HG03175 (cell line): ENCODE data around the gene CHD3.
"Not testable (repeated sequence)": the region's sequence is repeated elsewhere in the genome, so short reads cannot be mapped to it uniquely, and the experiment has no call there.

Experiments used
- ATAC-seq: cut with Tn5 transposase; IDR thresholded peaks from one replicate; pipeline ENCODE4 v1.9.1; 2021; ENCODE audit warnings: mild to moderate bottlenecking, moderate library complexity; ENCODE audit not compliant: unreplicated experiment

CHD3 gene

DNA sequence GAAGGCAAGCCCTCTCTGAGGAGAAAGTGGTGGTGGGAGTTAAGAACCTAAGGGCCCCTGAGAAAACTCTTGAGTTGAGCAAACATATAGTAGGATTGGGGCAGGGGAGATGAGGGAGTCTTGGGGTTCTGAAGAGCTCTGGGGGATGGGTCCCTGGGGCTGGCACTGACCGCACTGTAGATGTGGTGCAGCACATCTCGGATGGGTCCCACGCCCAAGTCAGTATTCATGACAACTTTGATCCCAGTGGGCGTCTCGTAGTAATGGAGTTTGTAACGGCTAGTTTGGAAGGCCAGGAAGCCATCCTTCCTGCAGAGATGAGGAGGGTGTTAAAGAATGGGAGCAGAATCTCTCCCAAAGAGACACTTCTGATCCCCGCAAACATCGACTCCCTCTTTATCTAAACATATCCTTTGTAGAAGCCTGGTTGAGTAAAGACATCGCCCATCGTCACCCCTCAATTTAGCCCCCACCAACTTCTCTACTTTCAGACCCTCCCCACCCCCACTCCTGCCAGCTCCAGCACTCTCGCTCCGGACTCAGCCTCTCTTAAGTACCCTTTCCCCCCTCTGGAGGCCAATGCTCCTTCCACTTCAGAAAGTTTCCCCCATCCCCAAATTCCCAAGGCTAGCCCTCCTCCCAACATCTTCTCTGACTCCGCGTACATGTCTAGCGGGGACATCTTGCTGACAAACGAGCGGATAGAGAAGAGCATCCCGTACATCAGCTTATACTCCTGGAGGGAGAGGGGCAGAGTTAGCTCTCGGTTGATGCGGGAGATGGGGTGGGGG lies 42.4 kb downstream of the CHD3 start:
- no peak for ATAC-seq

GRCh38 chr17:7931709-7932482 lies 43.3 kb downstream of the CHD3 start, which contains the start of the genes CNTROB and TRAPPC1:
TSS of gene CNTROB (plus strand) at chr17:7932206. CDS start at chr17:7933080, 874 bp downstream.
TSS of gene TRAPPC1 (minus strand) at chr17:7931946. CDS start at chr17:7931829, 117 bp downstream.
- ATAC-seq = peak; percentile 94

DNA sequence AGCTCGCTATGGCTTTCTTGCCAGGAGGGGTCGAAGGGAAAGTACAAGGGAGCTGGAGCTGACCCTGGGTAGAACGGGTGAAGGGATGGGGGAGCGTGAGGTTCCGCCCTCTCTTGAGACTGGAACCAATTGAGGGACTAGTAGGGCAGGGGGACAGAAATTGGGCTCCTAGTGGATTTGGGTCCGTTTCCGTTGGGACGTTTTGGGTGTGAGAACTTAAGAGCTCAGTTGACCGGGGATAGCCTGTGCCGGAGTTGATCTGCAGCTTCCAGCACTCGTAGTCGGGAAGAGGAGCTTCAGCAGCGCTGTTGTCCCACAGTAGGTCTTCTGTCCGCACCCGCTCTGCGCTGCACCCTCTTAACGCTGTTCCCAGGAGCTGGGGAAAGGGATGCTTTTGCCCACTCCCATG lies 43.9 kb downstream of the CHD3 start:
- no peak for ATAC-seq

DNA sequence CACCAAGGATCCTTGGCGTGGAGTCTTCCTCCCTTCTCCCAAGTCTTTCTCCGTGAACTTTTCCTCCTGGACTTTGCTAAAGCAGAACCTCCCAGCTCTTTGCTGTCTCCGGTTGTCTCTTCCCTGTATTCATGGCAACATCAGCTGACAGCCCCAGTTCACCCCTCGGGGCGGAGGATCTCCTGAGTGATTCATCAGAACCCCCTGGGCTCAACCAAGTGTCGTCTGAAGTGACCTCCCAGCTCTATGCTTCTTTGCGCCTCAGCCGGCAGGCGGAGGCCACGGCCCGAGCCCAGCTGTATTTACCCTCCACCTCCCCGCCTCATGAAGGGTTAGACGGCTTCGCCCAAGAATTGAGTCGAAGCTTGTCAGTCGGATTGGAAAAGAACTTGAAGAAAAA lies 44.4 kb downstream of the CHD3 start:
- ATAC-seq = no peak

DNA sequence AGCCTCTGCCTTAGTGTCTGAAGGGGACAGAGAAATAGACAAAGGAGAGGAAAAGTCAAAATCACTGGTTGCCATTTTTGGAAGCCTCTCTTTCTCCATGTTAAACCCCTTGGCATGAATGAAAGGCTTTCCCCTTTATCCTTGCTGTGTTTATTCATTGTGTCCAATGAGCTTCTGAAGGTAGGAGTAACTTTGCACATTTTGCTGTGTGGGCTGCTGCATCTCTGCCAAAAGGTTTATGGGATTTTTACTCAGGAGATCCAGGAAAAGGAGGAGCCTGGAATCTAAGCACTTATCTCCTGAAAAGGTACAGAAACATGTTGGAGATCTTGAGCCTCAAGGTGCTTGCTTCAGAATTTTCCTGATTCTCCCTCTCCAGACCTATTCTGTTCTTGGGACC lies 47.3 kb downstream of the CHD3 start:
- no peak for ATAC-seq

GRCh38 chr17:7940034-7940433 lies 51.4 kb downstream of the CHD3 start:
- ATAC-seq = no peak

GRCh38 chr17:7940743-7941142 lies 52.2 kb downstream of the CHD3 start:
- ATAC-seq = no peak

GRCh38 chr17:7943291-7943690 lies 54.7 kb downstream of the CHD3 start:
- no peak for ATAC-seq

DNA sequence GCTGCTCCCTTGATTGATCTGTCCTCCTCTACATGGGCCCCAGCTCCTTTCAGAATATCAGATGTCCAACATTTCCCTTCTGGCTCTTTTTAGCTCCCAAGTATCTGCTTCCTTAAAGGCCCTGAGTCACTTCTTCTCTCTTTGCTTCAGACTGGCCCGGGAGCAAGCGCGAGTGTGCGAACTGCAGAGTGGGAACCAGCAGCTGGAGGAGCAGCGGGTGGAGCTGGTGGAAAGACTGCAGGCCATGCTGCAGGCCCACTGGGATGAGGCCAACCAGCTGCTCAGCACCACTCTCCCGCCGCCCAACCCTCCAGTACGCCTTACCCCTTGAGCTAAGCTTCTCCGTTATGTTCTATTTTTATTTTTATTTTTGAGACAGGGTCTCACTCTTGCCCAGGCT lies 55.7 kb downstream of the CHD3 start:
- ATAC-seq = no peak

- no peak for ATAC-seq
These were observed 57.1 kb downstream of the CHD3 start for GRCh38 chr17:7945651-7946050.

GRCh38 chr17:7946441-7946840 lies 57.9 kb downstream of the CHD3 start:
- no peak for ATAC-seq

GRCh38 chr17:7947651-7948050 lies 59.1 kb downstream of the CHD3 start:
- no peak for ATAC-seq

DNA sequence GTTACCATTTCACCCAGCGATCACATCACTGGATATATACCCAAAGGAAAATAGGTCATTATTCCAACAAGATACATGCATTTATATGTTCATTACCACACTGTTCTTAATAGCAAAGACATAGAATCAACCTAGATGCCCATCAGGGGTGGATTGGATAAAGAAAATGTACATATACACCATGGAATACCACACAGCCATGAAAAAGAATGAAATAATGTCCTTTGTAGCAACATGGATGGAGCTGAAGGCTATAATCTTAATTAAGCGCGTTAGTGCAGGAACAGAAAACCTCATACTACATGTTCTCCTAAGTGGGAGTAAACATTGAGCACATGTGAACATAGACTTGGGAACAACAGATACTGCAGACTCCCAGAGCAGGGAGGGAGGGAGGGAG lies 62.0 kb downstream of the CHD3 start:
- no peak for ATAC-seq

DNA sequence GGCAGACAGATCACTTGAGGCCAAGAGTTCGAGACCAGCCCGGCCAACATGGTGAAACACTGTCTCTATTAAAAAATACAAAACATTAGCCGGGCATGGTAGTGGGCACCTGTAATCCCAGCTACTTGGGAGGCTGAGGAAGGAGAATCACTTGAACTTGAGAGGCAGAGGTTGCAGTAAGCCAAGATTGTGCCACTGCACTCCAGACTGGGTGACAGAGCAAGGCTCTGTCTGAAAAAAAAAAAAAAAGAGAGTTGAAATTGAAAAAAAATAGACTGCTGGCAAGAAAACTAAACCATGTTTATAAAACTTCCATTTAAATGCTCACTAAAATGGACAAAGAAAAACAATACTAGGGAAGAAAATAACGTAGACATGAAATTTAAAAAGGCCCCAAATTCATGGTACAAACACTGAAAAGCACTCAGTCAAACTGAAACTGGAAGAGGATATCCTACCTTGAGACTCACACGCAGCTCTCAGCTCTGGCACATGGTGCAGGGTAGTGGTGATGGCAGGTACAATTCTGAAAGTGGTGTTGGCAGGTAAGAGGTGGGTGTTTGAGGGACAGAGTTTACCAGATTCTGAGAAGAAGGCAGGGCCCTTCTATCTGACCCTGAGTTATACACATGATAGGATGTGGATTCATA lies 62.7 kb downstream of the CHD3 start:
- peak; percentile 60 for ATAC-seq

DNA sequence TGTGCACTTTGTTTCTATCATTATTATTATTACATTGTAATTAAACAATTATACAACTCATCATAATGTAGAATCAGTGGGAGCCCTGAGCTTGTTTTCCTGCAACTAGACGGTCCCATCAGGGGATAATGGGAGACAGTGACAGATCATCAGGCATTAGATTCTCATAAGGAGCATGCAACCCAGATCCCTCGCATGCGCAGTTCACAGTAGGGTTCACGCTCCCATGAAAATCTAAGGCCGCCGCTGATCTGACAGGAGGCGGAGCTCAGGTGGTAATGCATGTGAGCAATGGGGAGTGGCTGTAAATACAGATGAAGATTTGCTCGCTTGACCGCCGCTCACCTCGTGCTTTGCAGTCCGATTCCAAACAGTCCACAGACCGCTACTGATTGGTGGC lies 64.7 kb downstream of the CHD3 start:
- not testable (repeated sequence) for ATAC-seq

DNA sequence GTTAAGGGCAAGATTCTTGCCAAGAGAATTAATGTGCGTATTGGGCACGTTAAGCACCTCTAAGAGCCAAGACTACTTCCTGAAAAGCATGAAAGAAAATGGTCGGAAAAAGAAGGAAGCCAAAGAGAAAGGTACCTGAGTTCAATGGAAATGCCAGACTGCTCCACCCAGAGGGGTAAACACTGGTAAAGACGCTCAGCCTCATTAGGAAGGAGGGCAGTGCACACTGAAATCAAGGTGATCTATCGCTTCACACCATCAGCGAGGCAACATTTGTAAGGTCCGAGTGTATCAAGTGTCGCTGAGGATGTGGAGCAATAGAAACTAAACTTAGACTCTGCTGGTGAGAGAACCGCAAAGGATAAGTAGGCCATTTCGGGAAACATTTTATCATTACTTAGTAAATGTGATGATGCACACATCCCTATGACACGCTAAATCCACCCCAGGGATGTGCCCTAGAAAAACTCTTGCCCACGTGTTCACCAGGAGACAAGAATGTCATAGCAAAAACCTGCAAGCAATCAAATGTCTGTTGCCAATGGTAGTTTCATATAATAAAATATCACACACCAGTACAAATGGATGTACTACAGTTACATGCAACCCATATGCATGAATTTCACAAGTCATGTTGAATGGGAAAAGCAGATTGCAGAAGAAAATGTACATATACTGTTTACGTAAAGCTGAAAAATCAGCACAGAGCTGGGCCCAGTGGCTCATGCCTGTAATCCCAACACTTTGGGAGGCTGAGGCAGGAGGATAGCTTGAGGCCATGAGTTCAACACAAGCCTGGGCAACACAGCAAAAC lies 67.0 kb downstream of the CHD3 start:
- no peak for ATAC-seq

GRCh38 chr17:7956228-7956965 lies 67.8 kb downstream of the CHD3 start:
- ATAC-seq = no peak

- no peak for ATAC-seq
These were observed 71.1 kb downstream of the CHD3 start for GRCh38 chr17:7959503-7960253.

GRCh38 chr17:7961421-7961820 lies 72.8 kb downstream of the CHD3 start:
- ATAC-seq = no peak
